GM21723 (cell line): ENCODE results near the gene C1GALT1.
A peak's percentile ranks its signal among the peaks of the same experiment; 100 is the strongest.
"Not testable (repeated sequence)": the region's sequence is repeated elsewhere in the genome, so short reads cannot be mapped to it uniquely, and the experiment has no call there.

Experiments
- ATAC-seq: cut with Tn5 transposase; IDR thresholded peaks from one replicate; pipeline ENCODE4 v1.9.1; 2021; ENCODE audit warnings: mild to moderate bottlenecking, moderate library complexity; ENCODE audit not compliant: unreplicated experiment

The C1GALT1 gene

DNA sequence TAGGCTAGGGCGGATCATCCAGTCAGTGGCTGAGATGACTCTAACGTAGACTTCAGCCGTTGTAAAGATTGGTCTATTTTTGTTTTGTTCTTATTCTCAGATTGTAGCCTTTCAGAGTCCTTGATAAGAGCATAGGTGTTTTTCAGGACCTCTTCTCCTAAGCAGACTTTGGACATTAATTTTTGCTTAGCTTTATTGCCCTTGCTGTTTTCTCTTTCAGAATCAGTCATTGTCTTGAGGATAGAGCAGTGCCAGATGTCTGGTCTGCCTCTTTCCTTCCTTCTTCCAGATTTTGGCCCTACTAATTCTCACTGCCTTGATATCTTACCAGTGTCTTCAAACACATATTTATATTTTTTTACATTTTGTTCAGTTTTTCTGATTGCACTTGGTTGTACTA lies 49.5 kb downstream of the C1GALT1 start:
- no peak for ATAC-seq

DNA sequence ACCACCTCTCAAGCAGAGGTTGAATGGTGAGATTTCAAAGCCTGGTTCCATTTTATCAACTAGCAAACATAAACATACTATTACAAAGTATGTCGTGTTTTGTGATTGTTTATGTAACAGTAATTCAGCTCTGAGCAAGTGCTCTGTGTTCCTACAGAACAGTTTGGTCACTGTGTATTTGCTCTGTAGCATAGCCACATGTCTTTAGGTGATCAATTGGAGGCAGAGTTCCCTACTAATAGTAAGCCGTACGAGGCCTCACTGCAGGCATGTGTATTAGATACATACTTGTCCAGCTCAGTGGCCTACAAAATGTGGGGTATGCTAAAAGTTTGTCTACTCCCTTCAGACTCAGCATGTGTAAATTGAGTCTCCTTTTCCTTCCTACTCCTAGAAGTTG lies 53.0 kb downstream of the C1GALT1 start:
- ATAC-seq: no peak

DNA sequence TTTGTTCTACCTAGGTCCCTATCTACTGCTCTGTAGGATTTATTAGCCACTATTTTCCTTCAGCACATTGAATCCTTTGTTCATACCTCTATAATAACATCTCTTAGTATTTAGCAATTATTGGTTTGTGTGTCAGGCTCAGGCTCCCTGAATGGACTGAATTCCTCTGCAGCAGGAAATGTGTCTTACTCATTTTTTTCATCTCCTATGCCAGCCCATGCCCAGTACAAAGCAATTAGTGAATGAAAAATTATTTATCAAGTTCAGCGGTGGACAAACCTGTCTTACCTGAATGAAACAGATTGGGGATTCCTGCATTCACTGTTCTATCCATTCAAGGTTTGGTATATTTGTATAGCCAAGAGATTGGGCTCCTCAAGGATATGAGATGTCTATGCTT lies 53.7 kb downstream of the C1GALT1 start:
- ATAC-seq: no peak

DNA sequence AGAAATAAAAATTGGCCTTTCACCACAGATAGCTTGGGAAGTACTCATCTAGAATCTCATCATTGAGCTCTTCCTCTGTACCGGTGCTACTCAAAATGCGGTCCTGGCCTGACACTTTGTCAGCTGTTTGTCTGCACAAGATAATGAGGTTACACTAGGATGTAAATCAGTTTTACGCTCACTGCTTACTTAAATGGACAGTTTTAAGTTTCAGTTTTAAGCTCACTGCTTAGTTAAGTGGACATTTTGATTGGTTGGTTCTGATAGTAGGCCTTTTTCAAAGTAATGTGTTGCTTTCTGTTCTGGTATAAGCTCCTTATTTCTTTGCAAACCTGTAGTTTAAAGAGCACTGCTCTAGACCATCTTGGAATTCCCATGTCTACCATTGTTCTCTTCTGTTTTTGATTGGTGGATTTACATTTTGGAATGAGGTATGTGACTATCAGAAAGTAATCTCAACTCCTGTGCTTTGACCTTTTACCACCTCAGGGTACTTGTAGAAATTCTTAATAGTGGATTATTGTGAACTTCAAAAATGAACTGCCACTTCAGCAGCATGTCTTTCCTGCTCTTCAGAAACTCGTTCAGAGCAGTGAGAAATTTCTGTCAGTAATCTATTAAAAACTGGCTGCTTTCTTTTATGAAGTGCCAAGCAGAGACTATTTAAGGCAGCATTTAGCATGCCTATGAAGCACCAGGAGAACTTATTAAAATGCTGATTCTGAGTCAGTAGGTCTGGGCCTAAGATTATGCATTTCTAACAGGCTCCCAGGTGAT lies 55.0 kb downstream of the C1GALT1 start:
- ATAC-seq: no peak

DNA sequence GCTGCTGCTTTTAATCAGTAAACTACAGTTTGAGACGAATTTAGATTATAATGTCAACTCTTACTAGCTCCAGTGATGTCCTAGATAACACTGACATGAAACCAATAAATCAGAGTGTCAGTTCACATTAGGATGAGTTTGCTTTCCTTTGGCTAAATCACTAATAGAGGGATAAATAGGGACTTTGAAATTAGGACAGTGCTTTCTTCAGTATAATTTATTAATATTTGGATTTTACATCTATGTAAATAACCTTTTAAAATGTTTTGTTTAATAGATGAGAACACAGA lies 55.6 kb downstream of the C1GALT1 start:
- no peak for ATAC-seq

DNA sequence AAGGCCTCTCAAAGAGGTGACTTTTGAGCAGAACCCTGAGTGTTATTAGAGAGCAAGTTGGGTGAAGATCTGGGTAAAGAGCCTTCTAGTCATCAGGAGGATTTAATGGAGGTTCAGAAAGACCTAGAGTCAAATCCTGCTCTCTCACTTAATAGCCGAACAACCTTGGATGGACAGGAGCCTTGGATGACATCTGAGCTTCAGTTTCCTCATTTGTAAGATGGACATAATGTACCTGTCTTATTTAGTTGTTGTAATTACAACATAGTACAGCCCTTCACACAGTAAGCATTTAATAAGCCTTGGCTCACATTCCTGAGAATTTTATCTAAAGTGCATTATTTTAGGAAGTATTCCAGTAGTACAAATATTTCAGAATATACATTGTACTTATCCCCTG lies 57.0 kb downstream of the C1GALT1 start:
- no peak for ATAC-seq

DNA sequence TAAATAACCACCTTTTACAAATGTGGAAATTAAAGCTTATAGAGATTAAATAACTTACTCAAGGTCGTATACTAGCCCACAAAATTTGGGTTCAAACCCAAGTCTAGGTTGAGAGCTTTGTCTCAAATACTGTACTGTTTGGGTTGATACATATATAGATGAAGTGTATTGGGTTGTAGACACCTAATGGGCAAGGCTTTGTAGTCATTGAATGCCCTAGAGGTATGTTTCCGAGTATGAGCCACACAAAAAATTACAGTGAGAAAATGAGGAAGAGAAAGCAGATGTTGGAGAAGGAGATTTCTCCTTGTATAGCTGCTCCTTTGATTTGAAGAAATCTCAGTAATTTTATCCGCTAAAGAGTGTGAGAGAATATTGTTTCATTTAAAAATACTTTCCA lies 60.6 kb downstream of the C1GALT1 start:
- ATAC-seq: no peak

DNA sequence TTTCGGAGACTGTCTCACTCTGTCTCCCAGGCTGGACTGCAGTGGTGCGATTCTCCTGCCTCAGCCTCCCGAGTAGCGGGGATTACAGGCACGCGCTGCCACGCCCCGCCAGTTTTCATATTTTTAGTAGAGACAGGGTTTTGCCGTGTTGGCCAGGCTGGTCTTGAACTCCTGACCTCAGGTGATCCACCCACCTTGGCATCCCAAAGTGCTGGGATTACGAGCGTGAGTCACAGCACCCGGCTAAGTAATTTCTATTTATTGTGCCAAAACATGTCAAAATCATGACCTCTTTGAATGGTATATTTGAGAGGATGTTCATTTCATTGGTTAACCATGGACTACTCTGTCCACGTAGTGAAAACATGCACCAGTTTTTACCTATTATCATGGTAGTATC lies 62.9 kb downstream of the C1GALT1 start:
- ATAC-seq: not testable (repeated sequence)

DNA sequence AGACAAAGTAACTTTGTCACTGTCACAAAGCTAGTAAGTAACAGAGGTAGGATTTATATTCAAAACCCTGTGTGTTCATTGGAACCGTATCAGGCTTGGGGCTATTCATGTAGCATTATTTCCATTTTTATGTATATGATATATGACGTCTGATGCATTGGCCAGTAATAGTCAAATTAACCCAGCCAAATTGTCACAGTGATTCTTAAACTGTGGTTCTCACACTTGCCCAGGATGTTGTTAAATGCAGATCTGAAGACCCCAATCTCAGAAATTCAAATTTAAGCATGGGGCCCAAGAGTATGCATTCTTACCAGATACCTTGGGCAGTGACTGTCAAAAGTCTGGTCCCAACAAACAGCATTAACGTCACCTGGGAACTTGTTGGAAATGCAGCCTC lies 63.9 kb downstream of the C1GALT1 start:
- no peak for ATAC-seq

DNA sequence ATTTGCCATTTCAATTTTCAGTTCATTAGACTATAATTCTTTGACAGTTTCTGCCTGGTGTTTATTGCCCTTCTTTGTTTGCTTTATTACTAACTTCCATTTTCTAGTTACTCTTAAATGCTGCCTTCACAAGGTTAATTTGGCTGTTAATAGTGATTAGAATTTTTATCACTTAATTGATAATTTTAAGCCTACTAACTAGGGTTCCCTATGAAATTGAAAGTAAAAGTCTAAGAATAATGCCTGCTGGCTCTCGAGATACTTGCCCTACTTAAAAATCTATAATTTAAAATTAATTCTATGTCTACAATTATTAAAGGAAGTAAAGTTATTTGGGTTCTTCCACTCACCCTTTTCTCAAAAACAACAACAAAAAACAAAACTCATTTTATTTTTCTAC lies 65.3 kb downstream of the C1GALT1 start:
- no peak for ATAC-seq

DNA sequence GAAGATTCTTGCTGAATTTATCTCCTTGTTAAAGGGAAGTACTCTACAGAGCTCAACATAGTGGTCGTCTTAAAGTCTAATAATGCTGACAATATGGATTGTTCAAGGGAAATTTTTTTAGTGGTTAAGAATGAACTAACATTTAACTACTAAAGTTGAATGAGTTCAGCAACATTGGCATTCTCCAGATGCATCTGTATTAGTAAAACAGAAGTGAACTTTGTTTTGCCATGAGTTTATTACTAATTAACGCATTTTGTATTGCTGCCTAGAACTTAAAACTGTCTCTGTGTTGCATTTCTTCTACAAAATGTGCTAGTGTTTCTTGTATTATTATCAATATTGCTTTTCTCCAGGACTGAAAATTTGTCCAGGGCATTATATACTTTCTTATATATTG lies 67.5 kb downstream of the C1GALT1 start:
- ATAC-seq: no peak

DNA sequence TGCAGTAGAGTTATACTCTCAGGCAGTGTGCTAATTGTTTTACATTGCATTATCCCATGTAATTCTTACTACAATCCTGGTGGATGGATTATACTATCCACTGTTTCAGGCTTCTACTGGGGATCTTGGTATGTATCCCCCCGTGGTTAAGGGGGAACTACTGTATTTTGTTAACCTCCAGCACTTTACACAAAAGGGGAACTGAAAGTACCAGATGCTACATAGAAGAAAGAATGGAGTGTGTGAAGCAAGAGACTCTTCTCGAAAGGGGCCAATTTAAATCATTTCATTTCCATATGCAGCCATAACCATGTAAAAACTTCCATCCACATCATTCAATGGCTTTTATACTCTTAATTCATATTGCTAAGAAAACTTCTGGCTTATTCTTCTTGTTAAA lies 69.4 kb downstream of the C1GALT1 start:
- peak; percentile 98 for ATAC-seq

DNA sequence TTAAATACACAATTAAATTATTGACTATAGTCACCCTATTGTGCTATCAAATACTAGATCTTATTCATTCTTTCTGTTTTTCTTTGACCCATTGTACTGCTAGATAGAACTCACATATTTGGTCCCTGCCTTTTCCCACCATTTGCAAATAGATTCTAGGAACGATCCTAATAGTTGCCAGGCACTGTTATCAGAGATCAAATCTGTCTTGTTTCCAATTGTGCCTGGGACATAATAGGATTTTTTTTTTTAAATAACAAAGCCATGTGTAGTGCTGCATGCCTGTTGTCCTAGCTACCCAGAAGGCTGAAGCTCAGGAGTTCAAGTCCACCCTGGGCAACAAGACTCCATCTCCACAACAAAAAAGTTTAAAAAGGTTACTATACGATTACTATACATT lies 72.0 kb downstream of the C1GALT1 start:
- ATAC-seq: no peak

DNA sequence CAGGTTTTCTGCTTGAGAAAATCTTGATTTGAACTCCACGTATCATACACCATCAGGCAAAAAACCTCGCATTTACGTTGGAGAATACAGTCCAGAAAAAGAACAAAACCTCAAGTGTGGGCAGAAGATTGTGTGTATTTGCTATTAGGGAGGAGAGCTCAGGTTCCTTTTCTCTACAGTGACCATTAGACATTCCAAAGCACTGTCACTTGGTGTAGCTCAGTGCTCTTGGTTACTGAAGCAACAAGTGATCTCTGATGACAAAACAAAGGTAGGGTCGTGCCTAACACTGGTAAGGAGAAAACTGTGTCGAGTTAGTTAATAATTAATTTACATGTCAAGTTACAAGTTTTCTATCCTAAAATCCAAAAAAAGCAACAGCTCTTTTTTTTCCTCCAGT lies 72.6 kb downstream of the C1GALT1 start:
- ATAC-seq: no peak

DNA sequence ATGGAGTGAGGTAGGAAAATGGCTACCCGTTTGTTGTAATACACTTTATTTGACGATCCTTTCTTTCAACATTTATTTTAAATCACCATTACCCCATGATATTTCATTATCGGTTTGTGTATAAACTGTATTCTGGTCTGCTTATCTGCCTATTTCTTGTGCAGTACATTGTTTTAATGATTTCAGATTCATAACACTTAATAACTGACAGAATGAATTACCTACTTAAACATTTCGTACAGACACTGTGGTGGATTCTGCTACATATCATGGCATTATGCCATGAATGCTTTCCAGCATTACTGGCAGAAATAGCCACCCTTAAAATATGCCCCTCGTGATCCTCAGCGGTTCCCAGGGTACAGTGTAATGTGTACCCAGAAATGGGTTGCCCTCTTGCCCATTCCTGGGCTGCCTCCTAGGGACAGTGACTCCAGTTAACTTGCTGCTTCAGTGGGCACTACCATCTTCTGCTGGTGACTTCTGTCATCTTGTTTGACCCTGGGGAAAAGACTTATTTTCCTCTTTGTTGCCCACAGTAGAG lies 74.5 kb downstream of the C1GALT1 start:
- no peak for ATAC-seq

DNA sequence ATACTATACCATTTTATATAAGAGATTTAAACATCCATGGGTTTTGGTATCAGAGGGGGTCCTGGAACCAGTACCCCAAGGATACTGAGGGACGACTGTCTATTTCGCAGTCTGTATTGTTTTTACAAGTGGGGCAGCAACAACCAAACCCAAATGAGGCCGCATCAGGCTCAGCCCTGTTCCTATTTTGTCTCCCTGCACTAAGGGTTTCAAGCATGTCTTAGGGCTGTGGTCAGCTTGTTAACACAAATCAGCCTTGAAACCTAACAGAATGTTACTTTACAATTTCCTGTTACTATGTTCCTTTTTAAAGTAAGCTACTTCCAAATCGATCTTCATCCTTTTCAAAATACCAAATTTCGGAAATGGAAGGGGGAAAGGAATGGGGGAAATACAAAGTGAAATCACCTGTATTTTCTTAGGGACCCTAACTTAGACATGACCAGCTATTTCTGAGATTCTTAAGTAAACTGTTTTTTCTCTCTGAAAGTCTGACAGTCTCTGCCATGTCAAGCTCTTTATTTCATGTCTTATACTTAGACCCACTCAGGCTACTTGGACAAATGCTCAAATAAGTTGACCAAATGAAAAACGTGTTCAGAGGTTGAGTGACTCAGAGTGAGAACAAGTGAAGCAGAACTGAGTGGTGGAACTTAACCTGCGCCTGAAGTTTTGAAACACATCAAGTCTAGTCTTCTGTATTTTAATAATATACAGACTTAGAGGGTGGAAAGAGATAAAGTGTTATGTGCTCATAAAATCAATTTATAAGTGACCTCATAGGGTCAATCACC lies 75.8 kb downstream of the C1GALT1 start:
- peak; percentile 92 for ATAC-seq

DNA sequence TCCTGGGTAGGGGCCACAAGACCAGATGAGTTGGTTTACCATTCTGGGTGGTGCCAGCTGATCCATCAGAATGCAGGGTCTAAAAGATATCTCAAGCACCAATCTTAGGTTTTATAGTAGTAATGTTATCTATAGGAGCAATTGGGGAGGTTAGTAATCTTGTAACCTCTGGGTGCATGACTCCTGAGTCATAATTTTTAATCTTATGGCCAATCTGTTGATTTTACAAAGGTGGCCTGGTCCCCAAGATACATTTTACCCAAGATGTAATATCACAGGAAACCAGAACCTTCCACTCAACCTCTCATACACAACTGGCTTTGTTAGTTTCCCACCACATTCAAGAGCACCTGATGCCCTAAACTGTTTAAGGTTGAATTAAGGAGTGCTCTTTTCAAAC lies 79.5 kb downstream of the C1GALT1 start:
- ATAC-seq: no peak

DNA sequence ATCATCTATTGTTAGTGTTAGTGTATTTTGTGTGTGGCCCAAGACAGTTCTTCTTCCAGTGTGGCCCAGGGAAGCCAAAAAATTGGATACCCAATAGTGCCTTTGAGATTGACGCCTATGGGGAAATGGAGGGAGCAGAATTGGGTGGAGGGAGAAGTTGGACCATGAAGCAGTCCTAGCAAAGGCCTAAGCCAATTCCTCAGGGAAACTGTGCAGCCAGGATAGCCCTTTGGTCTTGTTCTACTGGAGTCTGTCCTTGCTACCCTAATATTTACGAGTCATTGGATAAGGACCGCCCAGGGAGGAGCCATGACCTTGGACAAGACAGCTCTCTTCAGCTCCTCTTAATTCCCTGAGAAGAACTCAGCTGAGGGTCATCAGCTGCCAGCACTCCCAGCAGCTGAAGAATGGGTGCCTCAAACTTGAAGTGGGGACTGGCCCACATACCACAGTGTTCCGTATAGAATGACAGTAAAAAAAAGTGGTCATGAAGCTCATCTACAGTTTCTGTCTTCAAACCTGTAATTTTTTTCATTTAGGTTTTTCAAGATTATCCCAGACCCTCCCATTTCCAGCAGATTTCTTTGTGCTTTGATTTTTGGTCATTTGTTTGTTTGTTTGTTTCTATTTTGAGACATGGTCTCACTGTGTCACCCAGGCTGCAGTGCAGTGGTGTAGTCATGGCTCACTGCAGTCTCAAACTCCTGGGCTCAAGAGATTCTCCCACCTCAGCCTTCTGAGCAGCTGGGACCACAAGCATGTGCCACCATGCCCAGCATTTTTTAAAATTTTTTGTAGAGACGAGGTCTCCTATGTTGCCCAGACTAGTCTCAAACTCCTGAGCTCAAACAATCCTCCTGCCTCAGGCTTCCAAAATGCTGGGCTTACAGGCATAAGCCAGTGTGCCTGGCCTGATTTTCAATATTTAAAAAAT lies 81.2 kb downstream of the C1GALT1 start:
- ATAC-seq: no peak

DNA sequence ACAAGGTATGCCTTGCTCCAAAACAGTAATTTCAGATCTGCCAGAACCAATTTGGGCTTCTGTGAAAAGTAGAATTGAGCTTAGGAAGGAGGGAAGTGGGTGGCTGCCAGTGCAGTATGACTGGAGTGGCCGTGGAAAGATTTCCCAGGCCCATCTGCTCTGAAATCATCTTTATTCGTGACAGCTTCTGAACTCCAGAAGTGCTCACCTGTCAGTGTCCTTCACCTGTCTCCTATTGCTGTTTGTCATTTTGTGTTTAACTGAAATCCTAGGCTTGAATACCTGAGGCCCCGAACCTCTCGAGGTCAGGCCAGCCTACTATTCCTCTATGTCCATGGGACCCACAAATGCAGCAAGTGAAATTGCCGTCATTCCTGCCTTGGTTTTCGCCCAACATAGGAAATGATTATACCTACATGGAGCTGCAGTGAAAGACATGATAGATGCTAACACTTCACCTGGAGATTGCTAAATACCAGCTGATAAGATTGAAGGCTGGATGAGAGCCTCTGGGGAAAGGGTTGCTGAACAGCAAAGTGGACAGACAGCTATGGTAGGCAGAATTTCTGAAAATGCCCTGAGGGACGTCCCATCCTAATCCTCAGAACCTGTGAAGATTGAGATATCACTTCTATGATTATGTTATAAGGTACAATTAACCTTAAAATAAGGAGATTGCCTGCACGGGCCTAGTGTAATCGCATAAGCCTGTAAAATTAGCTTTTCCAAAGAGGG lies 82.1 kb downstream of the C1GALT1 start:
- no peak for ATAC-seq
